ENCODE results near the gene ULBP2. TPM values are rescaled to one million over a fixed set of nuclear protein-coding genes. Genes with fewer than 3 reads are reported as not detected.

The ULBP2 gene
- total RNA-seq, 1 experiment from 2014 or later, result 0.13 TPM

GRCh38 chr6:149991838-149992237 lies 50.0 kb downstream of the ULBP2 start:
- Mint-ChIP-seq H3K36me3 (no peaks in the 10 kb centered on the region), H3K4me3 (no peak overlapping the region), H3K27ac (no peak overlapping the region), H3K4me1 (peaks cover 37% of the 10 kb centered on the region), H3K9me3 (no peaks in the 10 kb centered on the region), H3K27me3 (ENCODE audit: low read depth) (peaks cover 100% of the 10 kb centered on the region)
- TF ChIP-seq CDX4 (CRISPR knock-in tag; IDR thresholded peaks at IDR 0.05; ENCODE audit: borderline replicate concordance), result no peak
- TF ChIP-seq ZNF219 (CRISPR knock-in tag; IDR thresholded peaks at IDR 0.05; ENCODE audit: borderline replicate concordance), result no peak
- TF ChIP-seq GRHL2 (CRISPR knock-in tag; IDR thresholded peaks at IDR 0.05; ENCODE audit: insufficient replicate concordance, severe bottlenecking), result no peak
- no peak for TF ChIP-seq SMAD3 (CRISPR knock-in tag; IDR thresholded peaks at IDR 0.05; ENCODE audit: borderline replicate concordance)
- TF ChIP-seq NR1H2 (CRISPR knock-in tag; IDR thresholded peaks at IDR 0.05), result no peak
- TF ChIP-seq CREB1 (CRISPR knock-in tag; IDR thresholded peaks at IDR 0.05), result no peak
- TF ChIP-seq, protein P1, sequence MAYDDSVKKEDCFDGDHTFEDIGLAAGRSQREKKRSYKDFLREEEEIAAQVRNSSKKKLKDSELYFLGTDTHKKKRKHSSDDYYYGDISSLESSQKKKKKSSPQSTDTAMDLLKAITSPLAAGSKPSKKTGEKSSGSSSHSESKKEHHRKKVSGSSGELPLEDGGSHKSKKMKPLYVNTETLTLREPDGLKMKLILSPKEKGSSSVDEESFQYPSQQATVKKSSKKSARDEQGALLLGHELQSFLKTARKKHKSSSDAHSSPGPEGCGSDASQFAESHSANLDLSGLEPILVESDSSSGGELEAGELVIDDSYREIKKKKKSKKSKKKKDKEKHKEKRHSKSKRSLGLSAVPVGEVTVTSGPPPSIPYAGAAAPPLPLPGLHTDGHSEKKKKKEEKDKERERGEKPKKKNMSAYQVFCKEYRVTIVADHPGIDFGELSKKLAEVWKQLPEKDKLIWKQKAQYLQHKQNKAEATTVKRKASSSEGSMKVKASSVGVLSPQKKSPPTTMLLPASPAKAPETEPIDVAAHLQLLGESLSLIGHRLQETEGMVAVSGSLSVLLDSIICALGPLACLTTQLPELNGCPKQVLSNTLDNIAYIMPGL (CRISPR knock-in tag; IDR thresholded peaks at IDR 0.05), result no peak
- TF ChIP-seq TP53 (CRISPR knock-in tag; IDR thresholded peaks at IDR 0.05), result no peak
- no peak for TF ChIP-seq TCF7 (CRISPR knock-in tag; IDR thresholded peaks at IDR 0.05; ENCODE audit: low read depth)
- no peak for TF ChIP-seq ZBTB43 (CRISPR knock-in tag; IDR thresholded peaks at IDR 0.05)
- TF ChIP-seq, protein P2, sequence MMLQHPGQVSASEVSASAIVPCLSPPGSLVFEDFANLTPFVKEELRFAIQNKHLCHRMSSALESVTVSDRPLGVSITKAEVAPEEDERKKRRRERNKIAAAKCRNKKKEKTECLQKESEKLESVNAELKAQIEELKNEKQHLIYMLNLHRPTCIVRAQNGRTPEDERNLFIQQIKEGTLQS (CRISPR knock-in tag; conservative IDR thresholded peaks at IDR 0.05), result no peak
- TF ChIP-seq TEAD1 (CRISPR knock-in tag; IDR thresholded peaks at IDR 0.05), result no peak
- TF ChIP-seq ZNF232 (CRISPR knock-in tag; IDR thresholded peaks at IDR 0.05), result no peak
- no peak for TF ChIP-seq ATF1 (CRISPR knock-in tag; IDR thresholded peaks at IDR 0.05)
- no peak for TF ChIP-seq RORB (CRISPR knock-in tag; IDR thresholded peaks at IDR 0.05)
- no peak for TF ChIP-seq E2F4 (CRISPR knock-in tag; IDR thresholded peaks at IDR 0.05; ENCODE audit: borderline replicate concordance, low read depth)
- TF ChIP-seq ZSCAN18 (CRISPR knock-in tag; IDR thresholded peaks at IDR 0.05), result no peak
- no peak for TF ChIP-seq NFYB (CRISPR knock-in tag; conservative IDR thresholded peaks at IDR 0.05; ENCODE audit: low read depth)
- TF ChIP-seq ZNF423 (CRISPR knock-in tag; IDR thresholded peaks at IDR 0.05), result no peak
- no peak for DNase-seq (ENCODE audit: low spot score)
- CTCF ChIA-PET, result interaction anchor here (0.9 to 1.2 kb wide), 3 partner anchors 15 to 79 kb away, joined by 3 to 5 read pairs (median 4); no protein-coding TSS in a partner anchor
- ATAC-seq, result no peak
- POLR2A ChIA-PET, result no interaction called here

DNA sequence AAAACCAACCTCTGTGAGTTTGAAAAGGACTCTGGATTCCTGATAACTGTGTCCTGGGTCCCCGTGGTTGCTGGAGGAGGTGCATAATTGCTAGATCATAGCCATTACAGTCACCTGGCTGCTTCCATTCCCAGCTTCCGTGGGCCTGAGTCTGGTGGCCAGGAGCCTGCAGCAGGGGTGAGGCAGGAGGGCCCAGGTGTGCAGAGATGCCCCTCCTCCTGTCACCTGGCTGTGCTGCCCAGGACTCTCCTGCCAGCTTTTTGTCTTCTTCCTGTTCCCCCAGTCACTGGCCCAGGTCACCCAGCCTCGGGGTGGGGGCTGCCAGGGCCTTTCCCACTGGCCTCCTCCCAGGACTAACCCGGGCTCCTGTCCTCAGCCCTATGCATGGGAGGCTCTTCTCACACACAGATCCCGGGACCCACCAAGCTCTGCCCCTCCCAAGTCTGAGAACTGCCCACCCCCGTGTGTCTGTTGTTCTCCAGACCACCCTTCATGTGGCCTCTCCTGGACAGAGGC lies 53.5 kb downstream of the ULBP2 start:
- CTCF ChIA-PET, result interaction anchor here (0.5 to 1.6 kb wide), 4 partner anchors 12 to 173 kb away, joined by 3 to 7 read pairs (median 4); no protein-coding TSS in a partner anchor
- Mint-ChIP-seq H3K27me3 (ENCODE audit: low read depth) (peaks cover 83% of the 10 kb centered on the region), H3K36me3 (no peaks in the 10 kb centered on the region), H3K4me3 (no peak overlapping the region), H3K27ac (no peak overlapping the region), H3K9me3 (no peaks in the 10 kb centered on the region), H3K4me1 (peaks cover 14% of the 10 kb centered on the region)
- DNase-seq (ENCODE audit: low spot score), result no peak
- POLR2A ChIA-PET, result interaction anchor here (1.4 kb wide), 1 partner anchor 11 kb away, joined by 4 read pairs; no protein-coding TSS in a partner anchor
- ATAC-seq, result no peak
- no peak for TF ChIP-seq NR1H2 (CRISPR knock-in tag; IDR thresholded peaks at IDR 0.05)
- TF ChIP-seq ZNF512 (CRISPR knock-in tag; IDR thresholded peaks at IDR 0.05; ENCODE audit: borderline replicate concordance), result no peak
- TF ChIP-seq, protein P3, sequence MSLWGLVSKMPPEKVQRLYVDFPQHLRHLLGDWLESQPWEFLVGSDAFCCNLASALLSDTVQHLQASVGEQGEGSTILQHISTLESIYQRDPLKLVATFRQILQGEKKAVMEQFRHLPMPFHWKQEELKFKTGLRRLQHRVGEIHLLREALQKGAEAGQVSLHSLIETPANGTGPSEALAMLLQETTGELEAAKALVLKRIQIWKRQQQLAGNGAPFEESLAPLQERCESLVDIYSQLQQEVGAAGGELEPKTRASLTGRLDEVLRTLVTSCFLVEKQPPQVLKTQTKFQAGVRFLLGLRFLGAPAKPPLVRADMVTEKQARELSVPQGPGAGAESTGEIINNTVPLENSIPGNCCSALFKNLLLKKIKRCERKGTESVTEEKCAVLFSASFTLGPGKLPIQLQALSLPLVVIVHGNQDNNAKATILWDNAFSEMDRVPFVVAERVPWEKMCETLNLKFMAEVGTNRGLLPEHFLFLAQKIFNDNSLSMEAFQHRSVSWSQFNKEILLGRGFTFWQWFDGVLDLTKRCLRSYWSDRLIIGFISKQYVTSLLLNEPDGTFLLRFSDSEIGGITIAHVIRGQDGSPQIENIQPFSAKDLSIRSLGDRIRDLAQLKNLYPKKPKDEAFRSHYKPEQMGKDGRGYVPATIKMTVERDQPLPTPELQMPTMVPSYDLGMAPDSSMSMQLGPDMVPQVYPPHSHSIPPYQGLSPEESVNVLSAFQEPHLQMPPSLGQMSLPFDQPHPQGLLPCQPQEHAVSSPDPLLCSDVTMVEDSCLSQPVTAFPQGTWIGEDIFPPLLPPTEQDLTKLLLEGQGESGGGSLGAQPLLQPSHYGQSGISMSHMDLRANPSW (CRISPR knock-in tag; conservative IDR thresholded peaks at IDR 0.05; ENCODE audit: low read depth), result no peak
- TF ChIP-seq OVOL2 (CRISPR knock-in tag; IDR thresholded peaks at IDR 0.05; ENCODE audit: borderline replicate concordance), result no peak
- TF ChIP-seq ZNF317 (CRISPR knock-in tag; IDR thresholded peaks at IDR 0.05; ENCODE audit: borderline replicate concordance, low read depth), result no peak
- TF ChIP-seq JAZF1 (CRISPR knock-in tag; IDR thresholded peaks at IDR 0.05), result no peak
- no peak for TF ChIP-seq FOXP1 (CRISPR knock-in tag; IDR thresholded peaks at IDR 0.05; ENCODE audit: borderline replicate concordance)

Measured in WTC11 (cell line).